A549 (cell line): ENCODE measurements around the gene IFNA6. TPM values are rescaled to one million over a fixed set of nuclear protein-coding genes. Genes with fewer than 3 reads are reported as not detected.

Experiments
- ATAC-seq, 2 experiments: fragments of 200-7000 bp in 1 of 2; fragments of >200 bp in 1 of 2; cut with Nextera tagmentation in 1 of 2; cut with Tn5 transposase in 1 of 2; 3 replicates each; pipeline versions ENCODE4 v1.8.0 to v1.9.1; 2018 to 2020; ENCODE audit warnings: mild to moderate bottlenecking in 1 of 2, moderate library complexity in 1 of 2
- CTCF ChIA-PET: fragments of 300-600 bp; sonication (Branson Sonifier 250); formaldehyde crosslinking; extraction: SDS; loops from one replicate; lab custom pipeline; 2021; ENCODE audit warnings: antibody characterized with exemption, inconsistent platforms; lab: Yijun Ruan, JAX
- POLR2A ChIA-PET: fragments of 350-600 bp; formaldehyde crosslinking; extraction: SDS; loops from one replicate; lab custom pipeline; 2021; ENCODE audit warnings: antibody characterized with exemption, inconsistent platforms; lab: Yijun Ruan, JAX
- DNase-seq, 2 experiments: peaks; one replicate each; pipeline versions ENCODE4 v3.0.0 to v3.0.0-alpha.2; 2011 to 2016; ENCODE audit warnings: low read depth in 1 of 2, low spot score in 1 of 2
- FAIRE-seq: peaks from 2 replicates; lab custom pipeline; 2011; peaks lifted over from hg19 to GRCh38; lab: Jason Lieb, UNC
- H3K27ac ChIP-seq, 2 experiments: fragments of >200 bp; sonication (Bioruptor Twin); formaldehyde crosslinking; 3 replicates each; pipeline ENCODE4 v1.5.1; 2016 to 2017
- H3K4me1 ChIP-seq: fragments of >200 bp; sonication (Bioruptor Twin); formaldehyde crosslinking; 3 replicates; pipeline ENCODE4 v1.6.1; 2016
- H3K4me2 ChIP-seq: fragments of >200 bp; sonication (Bioruptor Twin); formaldehyde crosslinking; 3 replicates; pipeline ENCODE4 v1.6.1; 2016
- H3K4me3 ChIP-seq: fragments of >200 bp; sonication (Bioruptor Twin); formaldehyde crosslinking; 3 replicates; pipeline ENCODE4 v1.5.1; 2016
- H3K9me3 ChIP-seq: fragments of >200 bp; sonication (Bioruptor Twin); formaldehyde crosslinking; 3 replicates; pipeline ENCODE4 v1.6.1; 2016
- CBX8 ChIP-seq: fragments of 200-600 bp; sonication (generic); IDR thresholded peaks from 2 replicates; pipeline ENCODE4 v1.6.1; 2016
- CTCF ChIP-seq: fragments of >200 bp; sonication (Bioruptor Twin); formaldehyde crosslinking; IDR thresholded peaks from 3 replicates; pipeline ENCODE4 v1.5.1; 2016
- EP300 ChIP-seq, 2 experiments: fragments of >200 bp; sonication (Bioruptor Twin); formaldehyde crosslinking; IDR thresholded peaks; 2 replicates in 1 of 2; 3 replicates in 1 of 2; pipeline ENCODE4 v1.6.1; 2016 to 2017
- FOSB ChIP-seq: fragments of 250-450 bp; sonication (Bioruptor Pico); IDR thresholded peaks from 2 replicates; pipeline ENCODE4 v1.5.0; 2020; ENCODE audit warnings: mild to moderate bottlenecking, moderate library complexity
- FOSL2 ChIP-seq, 2 experiments: fragments of 450-650 bp in 1 of 2; fragments of >200 bp in 1 of 2; sonication (Bioruptor Twin) in 1 of 2; formaldehyde crosslinking; IDR thresholded peaks; 2 replicates each; pipeline versions ENCODE4 v1.5.0 to v1.6.1; 2016 to 2020; ENCODE audit warnings: mild to moderate bottlenecking in 1 of 2, moderate library complexity in 1 of 2
- HES2 ChIP-seq: fragments of >200 bp; sonication (Bioruptor Twin); formaldehyde crosslinking; IDR thresholded peaks from 2 replicates; pipeline ENCODE4 v1.6.1; 2016
- HOXB5 ChIP-seq: fragments of 250-450 bp; sonication (Bioruptor Pico); IDR thresholded peaks from 2 replicates; pipeline ENCODE4 v1.5.0; 2020; ENCODE audit warnings: mild to moderate bottlenecking, moderate library complexity
- JUN ChIP-seq, 2 experiments: fragments of >200 bp; sonication (Bioruptor Twin); formaldehyde crosslinking; IDR thresholded peaks; 2 replicates in 1 of 2; 3 replicates in 1 of 2; pipeline ENCODE4 v1.6.1; 2016 to 2017
- KDM5A ChIP-seq: fragments of 200-600 bp; sonication (generic); IDR thresholded peaks from 2 replicates; pipeline ENCODE4 v1.6.1; 2016; ENCODE audit warnings: antibody characterized with exemption, mild to moderate bottlenecking
- MAFK ChIP-seq: fragments of 450-650 bp; IDR thresholded peaks from 2 replicates; pipeline ENCODE4 v1.6.1; 2014; ENCODE audit not compliant: partially characterized antibody
- NFE2L2 ChIP-seq: fragments of 150-350 bp; conservative IDR thresholded peaks from 2 replicates; pipeline ENCODE4 v1.6.1; 2014; ENCODE audit warnings: low read length
- NPAS2 ChIP-seq: fragments of 250-450 bp; sonication (Bioruptor Pico); IDR thresholded peaks from 2 replicates; pipeline ENCODE4 v1.8.0; 2022; ENCODE audit warnings: mild to moderate bottlenecking, moderate library complexity, borderline replicate concordance
- NR3C1 ChIP-seq: fragments of >200 bp; sonication (Bioruptor Twin); formaldehyde crosslinking; IDR thresholded peaks from 3 replicates; pipeline ENCODE4 v1.6.1; 2017
- PBX3 ChIP-seq: IDR thresholded peaks from 2 replicates; pipeline ENCODE4 v1.6.1; 2012
- PHF8 ChIP-seq: fragments of 200-600 bp; sonication (generic); IDR thresholded peaks from 2 replicates; pipeline ENCODE4 v1.6.1; 2016; ENCODE audit warnings: low read depth, mild to moderate bottlenecking, antibody characterized with exemption, moderate library complexity, borderline replicate concordance
- POLR2A ChIP-seq: IDR thresholded peaks from 2 replicates; pipeline ENCODE4 v1.6.1; 2012; ENCODE audit warnings: mild to moderate bottlenecking, low read length
- RAD21 ChIP-seq, 2 experiments: fragments of >200 bp in 1 of 2; sonication (Bioruptor Twin) in 1 of 2; formaldehyde crosslinking in 1 of 2; IDR thresholded peaks in 1 of 2; conservative IDR thresholded peaks in 1 of 2; 2 replicates in 1 of 2; 3 replicates in 1 of 2; pipeline ENCODE4 v1.6.1; 2012 to 2018; ENCODE audit warnings: inconsistent platforms in 1 of 2
- RARB ChIP-seq: fragments of 250-450 bp; sonication (Bioruptor Pico); IDR thresholded peaks from 2 replicates; pipeline ENCODE4 v1.8.0; 2021; ENCODE audit warnings: mild to moderate bottlenecking, moderate library complexity
- RCOR1 ChIP-seq: fragments of 150-350 bp; IDR thresholded peaks from 2 replicates; pipeline ENCODE4 v1.6.1; 2014; ENCODE audit warnings: antibody characterized with exemption, low read length, low read depth
- RNF2 ChIP-seq: fragments of 200-600 bp; sonication (generic); IDR thresholded peaks from 2 replicates; pipeline ENCODE4 v1.6.1; 2016; ENCODE audit warnings: low read depth, mild to moderate bottlenecking, antibody characterized with exemption, moderate library complexity, borderline replicate concordance
- SMC3 ChIP-seq: fragments of >200 bp; sonication (Bioruptor Twin); formaldehyde crosslinking; IDR thresholded peaks from 3 replicates; pipeline ENCODE4 v1.6.1; 2018; ENCODE audit warnings: inconsistent platforms
- TFCP2L1 ChIP-seq: fragments of 250-450 bp; sonication (Bioruptor Pico); IDR thresholded peaks from 2 replicates; pipeline ENCODE4 v1.5.0; 2021; ENCODE audit warnings: mild to moderate bottlenecking
- ZFP36 ChIP-seq: fragments of 450-650 bp; IDR thresholded peaks from 2 replicates; pipeline ENCODE4 v1.6.1; 2014; ENCODE audit warnings: borderline replicate concordance; ENCODE audit not compliant: partially characterized antibody
- WGBS: methylation state at CpG from one replicate; pipeline ENCODE4 v1.1.6; 2017; ENCODE audit errors: missing lambda C conversion rate; 5-methylcytosine and 5-hydroxymethylcytosine counted together
- polyA plus RNA-seq, 4 experiments: library from polyadenylated mRNA; depleted of rRNA in 3 of 4; stranded (reverse); fragments of >200 nt; fragmentation: RNase III in 1 of 4; extraction: RNeasy Plus Mini Kit Qiagen cat#74134 plus additional on column Dnase treatment in 1 of 4; gene quantifications; 2 replicates in 3 of 4; 3 replicates in 1 of 4; pipeline ENCODE4 v1.2.3, GENCODE V29; 2011 to 2017
- TF ChIP-seq, protein P1 (sequence below): IDR thresholded peaks from 2 replicates; pipeline ENCODE4 v1.6.1; 2012
- TF ChIP-seq, protein P2 (sequence below): fragments of 450-650 bp; IDR thresholded peaks from 2 replicates; pipeline ENCODE4 v1.6.1; 2014; ENCODE audit warnings: antibody characterized with exemption
- TF ChIP-seq, protein P3 (sequence below): fragments of 250-450 bp; sonication (Bioruptor Pico); IDR thresholded peaks from 2 replicates; pipeline ENCODE4 v1.5.0; 2020; ENCODE audit warnings: low read depth, mild to moderate bottlenecking, moderate library complexity

The IFNA6 gene
- polyA plus RNA-seq, 2 of the 4 experiments (the other 2 are of a cell fraction) = not detected

DNA sequence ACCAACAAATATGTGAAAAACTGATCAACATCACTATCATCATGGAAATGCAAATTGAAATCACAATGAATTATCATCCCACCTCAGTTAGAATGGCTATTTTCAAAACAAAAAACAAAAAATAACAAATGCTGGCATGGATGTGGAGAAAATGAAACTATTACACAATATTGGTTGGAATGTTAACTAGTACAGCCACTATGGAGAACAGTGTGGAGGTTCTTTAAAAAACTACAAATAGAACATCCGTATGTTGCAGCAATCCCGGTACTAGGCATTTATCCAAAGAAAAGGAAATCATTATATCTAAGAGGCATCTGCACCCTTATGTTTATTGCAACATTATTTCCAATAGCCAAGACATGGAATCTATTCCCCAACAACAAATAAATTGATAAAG lies 36.5 kb downstream of the IFNA6 start:
- ChIA-PET CTCF (interaction anchor here (1.4 to 2.9 kb wide), 3 partner anchors 12 to 82 kb away, joined by 8 to 12 read pairs (median 10); no protein-coding TSS in a partner anchor), POLR2A (no interaction called here)
- H3K4me2 ChIP-seq = no peak overlapping the region
- H3K4me1 ChIP-seq = no peaks in the 10 kb centered on the region
- no peaks in the 10 kb centered on the region for H3K9me3 ChIP-seq
- H3K4me3 ChIP-seq = no peak overlapping the region
- TF ChIP-seq ZFP36 = no peak
- TF ChIP-seq NPAS2 (CRISPR knock-in tag) = no peak
- TF ChIP-seq, protein P1, sequence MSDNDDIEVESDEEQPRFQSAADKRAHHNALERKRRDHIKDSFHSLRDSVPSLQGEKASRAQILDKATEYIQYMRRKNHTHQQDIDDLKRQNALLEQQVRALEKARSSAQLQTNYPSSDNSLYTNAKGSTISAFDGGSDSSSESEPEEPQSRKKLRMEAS = no peak
- no peak for TF ChIP-seq RARB (CRISPR knock-in tag)
- TF ChIP-seq NFE2L2 = no peak
- TF ChIP-seq, protein P2, sequence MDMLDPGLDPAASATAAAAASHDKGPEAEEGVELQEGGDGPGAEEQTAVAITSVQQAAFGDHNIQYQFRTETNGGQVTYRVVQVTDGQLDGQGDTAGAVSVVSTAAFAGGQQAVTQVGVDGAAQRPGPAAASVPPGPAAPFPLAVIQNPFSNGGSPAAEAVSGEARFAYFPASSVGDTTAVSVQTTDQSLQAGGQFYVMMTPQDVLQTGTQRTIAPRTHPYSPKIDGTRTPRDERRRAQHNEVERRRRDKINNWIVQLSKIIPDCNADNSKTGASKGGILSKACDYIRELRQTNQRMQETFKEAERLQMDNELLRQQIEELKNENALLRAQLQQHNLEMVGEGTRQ = no peak
- TF ChIP-seq KDM5A = no peak
- TF ChIP-seq PHF8 = no peak
- no peak for TF ChIP-seq EP300 (IDR thresholded peaks at IDR 0.05)
- TF ChIP-seq TFCP2L1 (CRISPR knock-in tag) = no peak
- TF ChIP-seq PBX3 = no peak
- TF ChIP-seq JUN (IDR thresholded peaks at IDR 0.05) = no peak
- TF ChIP-seq FOSL2 (IDR thresholded peaks at IDR 0.05) = no peak
- TF ChIP-seq FOSL2 (CRISPR knock-in tag; IDR thresholded peaks at IDR 0.05) = no peak
- TF ChIP-seq CBX8 = no peak
- no peak for TF ChIP-seq RNF2
- TF ChIP-seq CTCF = no peak
- TF ChIP-seq SMC3 = no peak
- H3K27ac ChIP-seq = no peak overlapping the region
- no peak for FAIRE-seq
- 74% methylated on average over 2 of the region's 2 CpGs for WGBS
- no peak for ATAC-seq
- no peak for DNase-seq

- H3K4me2 ChIP-seq = no peak overlapping the region
- H3K4me3 ChIP-seq = no peak overlapping the region
- H3K9me3 ChIP-seq = no peaks in the 10 kb centered on the region
- H3K4me1 ChIP-seq = no peaks in the 10 kb centered on the region
- CTCF ChIA-PET = interaction anchor here (1.0 to 2.3 kb wide), 2 partner anchors 18 to 84 kb away, joined by 4 to 7 read pairs; no protein-coding TSS in a partner anchor
- POLR2A ChIA-PET = no interaction called here
- 13% methylated on average over 1 of the region's 1 CpG for WGBS
- ATAC-seq = no peak
- H3K27ac ChIP-seq = no peak overlapping the region
- TF ChIP-seq, protein P1 = no peak
- TF ChIP-seq PBX3 (no peak), NR3C1 (no peak), RCOR1 (no peak), MAFK (no peak), HOXB5 (CRISPR knock-in tag) (no peak), HES2 (no peak), ZFP36 (no peak), FOSB (CRISPR knock-in tag) (no peak), POLR2A (no peak), RAD21 (conservative IDR thresholded peaks at IDR 0.05 in 1 of 2, IDR thresholded peaks at IDR 0.05 in 1 of 2) (no peak)
- TF ChIP-seq, protein P3, sequence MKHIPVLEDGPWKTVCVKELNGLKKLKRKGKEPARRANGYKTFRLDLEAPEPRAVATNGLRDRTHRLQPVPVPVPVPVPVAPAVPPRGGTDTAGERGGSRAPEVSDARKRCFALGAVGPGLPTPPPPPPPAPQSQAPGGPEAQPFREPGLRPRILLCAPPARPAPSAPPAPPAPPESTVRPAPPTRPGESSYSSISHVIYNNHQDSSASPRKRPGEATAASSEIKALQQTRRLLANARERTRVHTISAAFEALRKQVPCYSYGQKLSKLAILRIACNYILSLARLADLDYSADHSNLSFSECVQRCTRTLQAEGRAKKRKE = no peak
- DNase-seq = no peak
- no peak for FAIRE-seq
Measured at GRCh38 chr9:21311889-21312288, 38.8 kb downstream of the IFNA6 start.
